Sigmoid colon (tissue), 4 donors: ENCODE data around the gene SLC22A13.

Experiments used
- EP300 ChIP-seq, 4 donors: sonication (generic); formaldehyde crosslinking; IDR thresholded peaks; one replicate each; pipeline ENCODE4 v1.6.1; 2017; ENCODE audit warnings: antibody characterized with exemption in 4 of 4
- POLR2A ChIP-seq, 2 donors: fragments of 450-650 bp; IDR thresholded peaks; one replicate each; pipeline ENCODE4 v1.6.1; 2016; ENCODE audit warnings: antibody characterized with exemption in 2 of 2, mild to moderate bottlenecking in 2 of 2, moderate library complexity in 2 of 2
- POLR2AphosphoS5 ChIP-seq, 4 donors: sonication (generic); formaldehyde crosslinking; IDR thresholded peaks; one replicate each; pipeline ENCODE4 v1.6.1; 2017; ENCODE audit warnings: antibody characterized with exemption in 4 of 4
- TF ChIP-seq, protein P1 (sequence below), 4 experiments: fragments of 450-650 bp in 3 of 4; fragments of 200-600 bp in 1 of 4; IDR thresholded peaks; one replicate each; pipeline ENCODE4 v1.5.1; 2016 to 2019; ENCODE audit warnings: antibody characterized with exemption in 4 of 4, mild to moderate bottlenecking in 3 of 4, moderate library complexity in 2 of 4

DNA sequence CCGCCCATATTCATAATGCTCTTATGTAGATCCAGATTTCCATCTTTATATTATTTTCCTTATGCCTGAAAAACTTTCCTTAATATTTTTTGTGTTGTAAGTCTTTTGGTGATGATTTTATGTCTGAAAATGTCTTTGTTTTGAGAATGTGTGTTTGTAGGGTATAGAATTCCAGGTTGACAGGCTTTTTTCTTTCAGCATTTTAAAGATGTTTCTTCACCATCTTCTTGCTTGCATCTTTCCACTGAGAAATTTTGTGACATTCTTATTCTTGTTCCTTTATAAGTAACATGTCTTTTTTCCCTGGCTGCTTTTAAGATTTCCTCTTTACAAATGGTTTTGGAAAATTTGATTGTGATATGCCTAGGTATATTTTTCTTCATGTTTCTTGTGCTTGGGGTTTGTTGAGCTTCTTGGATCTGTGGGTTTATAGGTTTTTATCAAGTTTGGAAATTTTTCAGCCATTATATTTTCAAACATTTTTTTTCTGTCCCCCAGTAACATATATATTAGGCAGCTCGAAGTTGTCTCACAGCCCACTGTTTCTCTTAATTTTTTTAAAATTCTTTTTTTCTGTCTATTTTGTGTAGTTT, 27.1 kb upstream of the SLC22A13 start:
- TF ChIP-seq, protein P1, sequence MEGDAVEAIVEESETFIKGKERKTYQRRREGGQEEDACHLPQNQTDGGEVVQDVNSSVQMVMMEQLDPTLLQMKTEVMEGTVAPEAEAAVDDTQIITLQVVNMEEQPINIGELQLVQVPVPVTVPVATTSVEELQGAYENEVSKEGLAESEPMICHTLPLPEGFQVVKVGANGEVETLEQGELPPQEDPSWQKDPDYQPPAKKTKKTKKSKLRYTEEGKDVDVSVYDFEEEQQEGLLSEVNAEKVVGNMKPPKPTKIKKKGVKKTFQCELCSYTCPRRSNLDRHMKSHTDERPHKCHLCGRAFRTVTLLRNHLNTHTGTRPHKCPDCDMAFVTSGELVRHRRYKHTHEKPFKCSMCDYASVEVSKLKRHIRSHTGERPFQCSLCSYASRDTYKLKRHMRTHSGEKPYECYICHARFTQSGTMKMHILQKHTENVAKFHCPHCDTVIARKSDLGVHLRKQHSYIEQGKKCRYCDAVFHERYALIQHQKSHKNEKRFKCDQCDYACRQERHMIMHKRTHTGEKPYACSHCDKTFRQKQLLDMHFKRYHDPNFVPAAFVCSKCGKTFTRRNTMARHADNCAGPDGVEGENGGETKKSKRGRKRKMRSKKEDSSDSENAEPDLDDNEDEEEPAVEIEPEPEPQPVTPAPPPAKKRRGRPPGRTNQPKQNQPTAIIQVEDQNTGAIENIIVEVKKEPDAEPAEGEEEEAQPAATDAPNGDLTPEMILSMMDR (IDR thresholded peaks at IDR 0.05) = no peak
- TF ChIP-seq POLR2AphosphoS5 (IDR thresholded peaks at IDR 0.05) (no peak), EP300 (IDR thresholded peaks at IDR 0.05) (no peak), POLR2A (IDR thresholded peaks at IDR 0.05) (no peak)
